Calu3 (cell line): ENCODE measurements around the gene CIT. TPM values are rescaled to one million over a fixed set of nuclear protein-coding genes. Genes with fewer than 3 reads are reported as not detected.

Experiments used
- Bru-seq: library from RNA; stranded (reverse); fragments of 400-500 nt; gene quantifications from one replicate; lab custom pipeline; 2021; lab: Mats Ljungman, UMichigan
- BruChase-seq, 2 experiments: library from RNA; stranded (reverse); fragments of 400-500 nt; gene quantifications; one replicate each; lab custom pipeline; 2021; lab: Mats Ljungman, UMichigan
- BruUV-seq: library from RNA; stranded (reverse); fragments of 400-500 nt; replicated peaks from 2 replicates; lab custom pipeline; 2021; lab: Mats Ljungman, UMichigan
- CTCF ChIA-PET: fragments of 300-600 bp; sonication (Branson Sonifier 250); formaldehyde crosslinking; loops from one replicate; lab custom pipeline; 2022; ENCODE audit warnings: antibody characterized with exemption; lab: Charles Lee
- DNase-seq: peaks from one replicate; pipeline ENCODE4 v3.0.0; 2022
- H3K27ac Mint-ChIP-seq: one replicate; pipeline ENCODE4 v1.8.0; 2022; ENCODE audit warnings: mixed read lengths; ENCODE audit not compliant: unreplicated experiment
- H3K27me3 Mint-ChIP-seq: one replicate; pipeline ENCODE4 v1.8.0; 2022; ENCODE audit warnings: mixed read lengths; ENCODE audit not compliant: unreplicated experiment
- H3K36me3 Mint-ChIP-seq: one replicate; pipeline ENCODE4 v1.8.0; 2022; ENCODE audit warnings: mild to moderate bottlenecking, moderate library complexity, mixed read lengths; ENCODE audit not compliant: insufficient read depth, unreplicated experiment
- H3K4me1 Mint-ChIP-seq: one replicate; pipeline ENCODE4 v1.8.0; 2022; ENCODE audit warnings: mild to moderate bottlenecking, low read depth, mixed read lengths; ENCODE audit not compliant: unreplicated experiment
- H3K4me3 Mint-ChIP-seq: one replicate; pipeline ENCODE4 v1.8.0; 2022; ENCODE audit warnings: mild to moderate bottlenecking, low read depth, moderate library complexity, mixed read lengths; ENCODE audit not compliant: unreplicated experiment
- H3K9me3 Mint-ChIP-seq: one replicate; pipeline ENCODE4 v1.8.0; 2022; ENCODE audit warnings: low read depth, mixed read lengths; ENCODE audit not compliant: unreplicated experiment
- CTCF ChIP-seq: fragments of 200-600 bp; IDR thresholded peaks from one replicate; pipeline ENCODE4 v1.8.0; 2022; ENCODE audit warnings: antibody characterized with exemption; ENCODE audit not compliant: unreplicated experiment
- intact Hi-C: fragments of 100-400 bp; cut with micrococcal nuclease; formaldehyde crosslinking; loops from one replicate; pipeline ENCODE4 v1.10.0; 2022; ENCODE audit not compliant: unreplicated experiment
- long read RNA-seq: library from polyadenylated mRNA; stranded (forward); transcript quantifications from one replicate; pipeline ENCODE4 v2.0.0, GENCODE V29; 2022
- total RNA-seq: library from RNA; stranded (reverse); gene quantifications from 2 replicates; pipeline ENCODE4 v1.2.3, GENCODE V29; 2022

Gene CIT
- total RNA-seq (72.4 and 82.3 TPM in 2 replicates), Bru-seq, nascent RNA (percentile 83 among the genes with signal in this experiment), BruChase-seq, experiment 1, labeled RNA remaining after a 6-hour chase (percentile 74 among the genes with signal in this experiment), BruChase-seq, experiment 2, labeled RNA remaining after a 2-hour chase (percentile 73 among the genes with signal in this experiment)
- long read RNA-seq, partial matches to known transcripts: 3 of 9 reads
- long read RNA-seq, other reads (novel, unspliced or antisense): 6 of 9 reads

- H3K36me3 Mint-ChIP-seq: peaks cover 17% of the 10 kb centered on the region
- H3K27me3 Mint-ChIP-seq: peaks cover 17% of the 10 kb centered on the region
- H3K9me3 Mint-ChIP-seq: no peaks in the 10 kb centered on the region
- peak within 1 kb of the TSS; percentile 87 for H3K4me3 Mint-ChIP-seq
- no peaks in the 10 kb centered on the region for H3K4me1 Mint-ChIP-seq
- peak within 1 kb of the TSS; percentile 14 for H3K27ac Mint-ChIP-seq
- no peak for TF ChIP-seq CTCF
- CTCF ChIA-PET: interaction anchor here (1.4 kb wide), 1 partner anchor 61 kb away, joined by 3 read pairs; no protein-coding TSS in a partner anchor
- DNase-seq: peak; percentile 94
- intact Hi-C loops: loop anchor here (2.0 kb wide), 1 partner anchor 62 kb away; no protein-coding TSS in a partner anchor
- BruUV-seq: no TSS peak
Measured at GRCh38 chr12:119876761-119877638, at the start of gene CIT. Gene CIT, minus strand, starts transcription at chr12:119877320. Its CDS starts 1,152 bp downstream, at chr12:119876168.

- no TSS peak for BruUV-seq
- H3K27me3 Mint-ChIP-seq: peaks cover 29% of the 10 kb centered on the region
- H3K27ac Mint-ChIP-seq: no peak overlapping the region
- H3K4me1 Mint-ChIP-seq: no peaks in the 10 kb centered on the region
- DNase-seq: no peak
- H3K4me3 Mint-ChIP-seq: no peak overlapping the region
- no peak for TF ChIP-seq CTCF
- H3K9me3 Mint-ChIP-seq: no peaks in the 10 kb centered on the region
- CTCF ChIA-PET: no interaction called here
- intact Hi-C loops: no loop called here
- no peaks in the 10 kb centered on the region for H3K36me3 Mint-ChIP-seq
Measured at GRCh38 chr12:119925269-119925668, 48.1 kb upstream of the CIT start.

GRCh38 chr12:119920064-119920463 lies 42.9 kb upstream of the CIT start:
- DNase-seq: no peak
- BruUV-seq: no TSS peak
- H3K4me1 Mint-ChIP-seq: peaks cover 4% of the 10 kb centered on the region
- intact Hi-C loops: no loop called here
- CTCF ChIA-PET: no interaction called here
- TF ChIP-seq CTCF: no peak
- no peaks in the 10 kb centered on the region for H3K9me3 Mint-ChIP-seq
- no peak overlapping the region for H3K4me3 Mint-ChIP-seq
- H3K36me3 Mint-ChIP-seq: no peaks in the 10 kb centered on the region
- H3K27ac Mint-ChIP-seq: no peak overlapping the region
- H3K27me3 Mint-ChIP-seq: peaks cover 20% of the 10 kb centered on the region

GRCh38 chr12:119915894-119916510 lies 38.9 kb upstream of the CIT start:
- Mint-ChIP-seq H3K9me3 (no peaks in the 10 kb centered on the region), H3K27me3 (no peaks in the 10 kb centered on the region), H3K27ac (no peak overlapping the region), H3K36me3 (no peaks in the 10 kb centered on the region), H3K4me1 (peaks cover 8% of the 10 kb centered on the region), H3K4me3 (no peak overlapping the region)
- TF ChIP-seq CTCF: no peak
- intact Hi-C loops: no loop called here
- BruUV-seq: no TSS peak
- CTCF ChIA-PET: no interaction called here
- DNase-seq: no peak
